ENCODE data around the gene CCDC171.
"Not testable (repeated sequence)": the region's sequence is repeated elsewhere in the genome, so short reads cannot be mapped to it uniquely, and the experiment has no call there.

CCDC171 gene

DNA sequence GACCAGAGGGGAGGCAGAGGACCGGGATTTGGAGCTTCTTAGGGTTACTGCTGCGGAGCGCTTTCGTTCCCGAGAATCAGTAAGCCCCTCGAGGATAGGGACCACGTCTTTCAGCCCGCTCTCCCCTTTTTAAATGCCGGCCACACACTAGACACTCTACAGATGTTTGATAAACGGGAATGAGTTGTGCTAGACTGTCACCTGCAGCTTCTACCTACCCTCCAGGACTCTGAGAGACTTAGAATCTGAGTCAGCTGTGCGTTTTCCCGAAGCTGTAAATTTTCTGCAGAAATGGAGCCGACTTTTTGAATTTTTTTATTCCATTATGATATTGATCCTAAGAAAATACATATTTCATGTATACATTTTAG lies 670 bp downstream of the CCDC171 start:
- no peak for DNase-seq (ENCODE audit: low read depth in 3 of 3)

DNA sequence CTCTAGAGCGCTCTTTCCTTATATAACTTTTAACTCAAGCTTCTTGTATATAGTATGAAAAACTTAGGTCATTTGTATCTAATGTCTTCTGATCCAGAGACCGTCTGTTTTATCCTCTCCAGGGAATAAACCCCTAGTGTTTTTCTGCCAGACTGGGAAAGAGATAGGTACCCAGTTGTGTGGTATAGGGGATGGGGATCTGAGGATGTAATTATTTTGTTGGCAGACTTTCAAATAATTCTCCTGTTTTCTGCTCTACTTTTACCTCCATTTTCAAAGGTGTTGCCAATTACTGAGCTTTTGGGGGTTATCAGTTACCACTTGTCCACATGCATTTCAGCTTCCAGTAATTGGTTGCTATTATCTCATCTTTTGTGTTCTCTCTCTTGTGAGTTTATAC lies 17.9 kb downstream of the CCDC171 start:
- no peak for DNase-seq (ENCODE audit: low read depth in 3 of 3)

DNA sequence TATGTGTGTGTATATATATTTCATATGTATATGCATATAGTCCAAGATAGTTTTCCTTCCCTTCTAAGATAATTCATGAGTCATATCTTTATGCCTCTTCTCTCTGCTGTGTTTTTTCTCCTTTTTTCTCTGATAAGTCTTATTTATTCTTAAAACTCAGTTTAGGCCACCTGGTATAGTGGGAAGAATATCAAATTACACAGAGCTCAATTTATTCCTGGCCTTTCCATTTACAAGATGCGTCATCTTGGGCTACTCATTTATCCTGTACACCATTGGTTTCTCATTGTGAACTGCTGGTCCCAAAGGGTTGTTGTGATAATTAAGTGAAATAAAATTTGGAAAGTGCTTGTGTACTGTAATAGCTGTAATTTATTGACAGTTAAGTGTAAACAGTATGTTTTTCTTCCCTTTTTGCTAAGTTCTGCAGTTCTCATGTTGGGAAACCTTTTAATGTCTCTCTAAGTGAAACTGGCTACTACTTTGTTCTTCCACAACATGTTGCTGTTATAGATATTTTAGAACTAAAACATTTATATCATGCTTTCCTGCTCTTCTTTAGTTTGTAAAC lies 19.4 kb downstream of the CCDC171 start:
- DNase-seq (ENCODE audit: low read depth in 3 of 3) = no peak

DNA sequence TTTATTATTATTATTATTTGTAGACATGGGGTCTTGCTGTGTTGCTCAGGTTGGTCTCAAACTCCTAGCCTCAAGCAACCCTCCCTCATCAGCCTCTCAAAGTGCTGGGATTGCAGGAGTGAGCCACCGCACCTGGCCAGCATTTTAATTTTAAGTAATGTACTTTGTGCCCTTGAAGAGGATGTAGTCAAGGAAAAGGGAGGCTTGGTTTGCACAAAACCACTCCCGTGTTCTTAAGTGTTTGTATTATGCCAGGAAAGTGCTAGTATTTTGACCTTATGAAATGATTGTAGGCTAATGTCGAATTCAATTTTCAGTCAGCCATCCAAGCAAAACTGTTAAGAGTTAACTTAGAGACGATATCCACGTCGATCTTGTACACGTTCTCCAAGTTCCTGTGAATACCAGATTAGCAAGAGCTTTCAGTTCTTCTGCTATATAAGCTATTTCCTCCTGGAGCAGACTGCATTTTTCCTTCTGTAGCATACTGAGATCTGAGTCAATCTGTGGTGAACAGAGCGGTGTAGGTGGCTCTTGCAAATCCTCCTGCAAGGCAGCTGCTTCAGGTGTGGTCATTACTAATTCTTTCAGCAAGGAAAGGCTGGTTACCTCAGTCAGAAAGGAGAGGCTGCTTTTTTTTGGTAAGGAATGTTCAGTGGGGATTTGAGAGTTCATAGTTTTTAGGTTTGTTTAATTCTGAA lies 23.7 kb downstream of the CCDC171 start:
- DNase-seq (ENCODE audit: low read depth in 3 of 3) = no peak

DNA sequence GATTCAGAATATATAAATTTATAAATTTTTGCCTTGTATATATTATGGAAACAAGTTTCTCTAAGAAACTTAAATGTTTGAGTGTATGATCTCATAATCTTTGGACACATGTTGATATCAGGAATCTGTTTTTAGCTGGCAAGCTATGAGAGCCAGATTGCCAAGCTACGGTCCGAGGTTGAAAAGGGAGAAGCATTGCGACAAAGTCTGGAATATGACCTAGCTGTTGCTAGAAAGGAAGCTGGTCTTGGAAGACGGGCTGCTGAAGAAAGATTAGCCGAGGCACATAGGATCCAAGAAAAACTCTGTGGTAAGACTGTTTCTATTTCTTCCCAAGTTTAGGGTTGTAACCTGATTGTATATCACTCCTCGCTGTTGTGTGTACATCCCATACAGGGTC lies 25.9 kb downstream of the CCDC171 start:
- DNase-seq (ENCODE audit: low read depth in 3 of 3) = no peak

DNA sequence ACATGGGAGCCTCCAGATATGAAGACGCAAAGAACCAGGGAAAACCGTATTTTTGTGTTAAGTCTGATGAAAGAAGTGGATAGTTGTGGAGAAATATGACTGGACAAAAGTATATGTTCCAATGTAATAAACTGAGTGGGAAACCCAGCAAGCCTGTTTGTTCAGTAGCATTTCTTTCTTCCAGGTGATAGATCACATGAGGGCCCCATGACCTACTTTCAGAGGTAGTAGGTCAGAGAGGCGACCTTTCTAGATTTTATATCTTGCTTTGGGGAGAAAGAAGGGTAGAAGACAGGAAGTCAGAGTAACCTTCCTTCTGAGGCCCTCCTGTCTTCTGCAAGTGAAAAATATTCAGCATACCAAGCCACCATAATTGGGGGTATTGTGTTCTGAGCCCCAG lies 31.5 kb downstream of the CCDC171 start:
- DNase-seq (ENCODE audit: low read depth in 3 of 3) = no peak

DNA sequence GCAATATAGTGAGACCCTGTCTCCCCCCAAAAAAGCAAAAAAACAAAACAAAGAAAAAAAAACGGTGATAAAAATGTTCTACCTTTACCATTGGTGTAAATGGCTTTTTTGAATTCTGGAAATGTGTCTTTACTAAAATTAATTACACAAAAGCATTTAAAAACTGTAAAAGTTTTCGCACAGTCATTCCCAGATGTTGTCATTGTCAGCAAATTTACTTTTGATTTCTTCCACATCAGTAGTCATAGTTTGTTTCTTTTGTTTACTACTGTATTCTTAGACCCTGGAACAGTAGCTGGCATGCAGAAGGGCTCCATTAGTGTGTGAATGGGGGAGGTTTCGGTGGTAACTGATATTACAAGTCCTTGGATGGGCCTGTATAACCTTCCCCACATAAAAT lies 39.5 kb downstream of the CCDC171 start:
- no peak for DNase-seq (ENCODE audit: low read depth in 3 of 3)

DNA sequence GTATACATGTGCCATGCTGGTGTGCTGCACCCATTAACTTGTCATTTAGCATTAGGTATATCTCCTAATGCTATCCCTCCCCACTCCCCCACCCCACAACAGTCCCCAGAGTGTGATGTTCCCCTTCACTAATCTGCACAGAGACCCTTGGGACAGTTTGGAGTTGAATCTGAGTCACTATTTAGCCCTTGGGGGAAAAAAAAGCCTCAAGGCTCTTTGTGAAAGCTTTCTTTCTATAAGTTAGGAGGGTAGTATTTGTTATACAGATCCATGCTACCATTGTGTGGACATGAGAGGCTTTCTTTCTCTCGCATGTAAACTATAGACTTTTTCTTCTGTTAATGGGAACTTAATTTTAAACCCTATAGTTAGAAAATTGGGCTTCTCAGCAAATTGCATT lies 40.1 kb downstream of the CCDC171 start:
- not testable (repeated sequence) for DNase-seq (ENCODE audit: low read depth in 3 of 3)

DNA sequence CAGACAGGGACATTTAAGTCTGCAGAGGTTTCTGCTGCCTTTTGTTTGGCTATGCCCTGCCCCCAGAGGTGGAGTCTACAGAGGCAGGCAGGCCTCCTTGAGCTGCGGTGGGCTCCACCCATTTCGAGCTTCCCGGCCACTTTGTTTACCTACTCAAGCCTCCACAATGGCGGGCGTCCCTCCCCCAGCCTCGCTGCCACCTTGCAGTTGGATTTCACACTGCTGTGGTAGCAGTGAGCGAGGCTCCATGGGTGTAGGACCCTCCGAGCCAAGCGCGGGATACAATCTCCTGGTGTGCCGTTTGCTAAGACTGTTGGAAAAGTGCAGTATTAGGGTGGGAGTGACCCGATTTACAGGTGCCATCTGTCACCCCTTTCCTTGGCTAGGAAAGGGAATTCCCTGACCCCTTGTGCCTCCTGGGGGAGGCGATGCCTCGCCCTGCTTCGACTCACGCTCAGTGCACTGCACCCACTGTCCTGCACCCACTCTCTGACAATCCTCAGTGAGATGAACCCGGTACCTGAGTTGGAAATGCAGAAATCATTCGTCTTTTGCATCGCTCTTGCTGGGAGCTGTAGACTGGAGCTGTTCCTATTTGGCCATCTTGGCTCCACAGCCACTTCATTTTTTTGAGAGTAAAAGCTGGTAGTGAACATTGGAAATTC lies 48.0 kb downstream of the CCDC171 start:
- not testable (repeated sequence) for DNase-seq (ENCODE audit: low read depth in 3 of 3)

DNA sequence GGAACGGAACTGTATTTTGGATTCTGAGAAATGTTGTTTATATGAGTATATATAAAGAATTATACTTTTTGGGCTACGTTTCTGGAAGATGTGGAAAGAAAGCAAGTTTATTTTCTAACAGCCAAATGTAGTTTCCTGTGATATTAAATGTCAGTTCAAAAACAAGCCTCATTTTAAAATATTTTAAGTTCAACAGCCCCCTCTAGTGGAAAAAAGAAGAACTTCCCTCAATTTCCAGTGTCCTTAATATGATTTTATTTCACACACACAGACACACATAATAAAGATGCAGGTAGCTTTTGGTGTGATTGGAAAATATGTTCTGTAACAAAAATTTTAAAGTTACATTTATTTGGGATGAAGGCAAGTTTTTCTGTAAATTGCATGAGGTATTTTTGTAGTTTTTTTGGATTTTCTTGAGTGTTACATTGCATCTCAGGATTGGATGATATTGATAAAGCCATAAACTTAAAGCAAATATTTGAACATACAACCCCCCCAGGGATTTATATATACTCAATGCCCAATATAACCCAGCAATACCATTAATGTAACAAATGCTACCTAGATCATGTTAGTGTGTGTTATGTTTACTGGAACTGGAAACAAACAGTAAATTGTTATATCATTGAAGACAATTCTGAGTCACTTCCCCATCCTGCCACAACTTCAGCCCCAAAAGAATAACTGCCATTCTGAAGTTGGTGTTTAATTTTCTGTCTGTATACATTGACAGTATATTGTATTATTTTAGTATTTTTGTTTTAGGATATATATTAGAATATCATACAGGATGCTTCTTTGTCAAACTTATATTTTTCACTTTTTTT lies 54.0 kb downstream of the CCDC171 start:
- no peak for DNase-seq (ENCODE audit: low read depth in 3 of 3)

DNA sequence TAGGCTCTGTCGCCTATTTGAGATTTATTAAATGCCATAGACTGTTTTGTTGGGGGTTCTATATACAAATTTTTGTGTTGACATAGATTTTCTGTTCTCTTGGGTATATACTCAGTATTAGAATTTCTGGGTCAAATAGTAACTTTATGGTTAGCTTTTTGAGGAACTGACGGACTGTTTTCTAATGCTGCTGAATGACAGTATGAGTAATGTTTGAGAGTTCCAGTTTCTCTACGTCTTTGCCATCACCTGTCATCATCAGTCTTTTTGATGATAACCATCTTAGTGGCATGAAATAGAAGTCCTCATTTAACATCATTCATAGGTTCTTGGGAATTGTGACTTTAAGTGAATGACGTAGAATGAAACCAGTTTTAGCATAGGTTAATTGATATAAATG lies 60.1 kb downstream of the CCDC171 start:
- no peak for DNase-seq (ENCODE audit: low read depth in 3 of 3)

DNA sequence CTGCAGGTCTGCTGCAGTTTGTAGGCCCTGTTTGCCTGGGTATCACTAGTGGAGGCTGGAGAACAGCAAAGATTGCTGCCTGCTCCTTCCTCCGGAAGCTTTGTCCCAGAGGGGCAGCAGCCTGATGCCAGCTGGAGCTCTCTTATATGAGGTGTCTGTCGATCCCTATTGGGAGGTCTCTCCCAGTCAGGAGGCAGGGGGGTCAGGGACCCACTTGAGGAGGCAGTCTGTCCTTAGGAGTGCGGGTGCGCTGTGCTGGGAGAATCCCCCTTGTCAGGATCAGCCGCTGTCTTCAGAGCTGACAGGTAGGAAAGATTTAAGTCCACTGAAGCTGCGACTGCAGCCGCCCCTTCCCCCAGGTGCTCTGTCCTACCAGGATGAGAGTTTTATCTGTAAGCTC lies 64.9 kb downstream of the CCDC171 start:
- DNase-seq (ENCODE audit: low read depth in 3 of 3) = no peak

DNA sequence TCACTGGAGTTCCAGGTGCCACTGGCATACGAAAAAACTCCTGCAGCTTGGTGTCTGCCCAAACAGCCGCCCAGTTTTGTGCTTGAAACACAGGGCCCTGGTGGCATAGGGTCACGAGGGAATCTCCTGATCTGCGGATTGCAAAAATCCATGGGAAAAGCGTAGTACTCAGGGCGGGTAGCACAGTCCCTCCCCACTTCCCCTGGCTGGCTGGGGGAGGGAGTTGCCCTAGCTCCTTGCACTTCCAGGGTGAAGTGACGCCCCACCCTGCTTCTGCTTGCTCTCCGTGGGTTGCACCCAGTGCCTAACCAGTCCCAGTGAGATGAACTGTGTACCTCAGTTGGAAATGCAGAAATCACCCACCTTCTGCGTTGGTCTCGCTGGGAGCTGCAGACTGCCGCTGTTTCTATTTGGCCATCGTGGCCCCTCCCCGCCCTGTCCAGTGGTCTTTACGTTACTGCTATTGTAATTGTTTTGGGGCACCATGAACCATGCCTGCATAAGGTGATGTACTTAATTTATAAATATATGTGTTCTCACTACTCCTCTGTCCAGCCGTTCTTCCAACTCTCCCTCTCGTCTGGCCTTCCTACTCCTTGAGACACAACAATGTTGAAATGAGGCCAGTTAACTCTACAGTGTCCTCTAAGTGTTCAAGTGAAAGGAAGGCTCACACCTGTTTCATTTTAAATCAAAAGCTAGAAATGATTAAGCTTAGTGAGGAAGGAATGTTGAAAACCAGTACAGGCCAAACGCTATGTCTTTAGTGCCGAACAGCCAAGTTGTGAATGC lies 65.9 kb downstream of the CCDC171 start:
- DNase-seq (ENCODE audit: low read depth in 3 of 3) = no peak

DNA sequence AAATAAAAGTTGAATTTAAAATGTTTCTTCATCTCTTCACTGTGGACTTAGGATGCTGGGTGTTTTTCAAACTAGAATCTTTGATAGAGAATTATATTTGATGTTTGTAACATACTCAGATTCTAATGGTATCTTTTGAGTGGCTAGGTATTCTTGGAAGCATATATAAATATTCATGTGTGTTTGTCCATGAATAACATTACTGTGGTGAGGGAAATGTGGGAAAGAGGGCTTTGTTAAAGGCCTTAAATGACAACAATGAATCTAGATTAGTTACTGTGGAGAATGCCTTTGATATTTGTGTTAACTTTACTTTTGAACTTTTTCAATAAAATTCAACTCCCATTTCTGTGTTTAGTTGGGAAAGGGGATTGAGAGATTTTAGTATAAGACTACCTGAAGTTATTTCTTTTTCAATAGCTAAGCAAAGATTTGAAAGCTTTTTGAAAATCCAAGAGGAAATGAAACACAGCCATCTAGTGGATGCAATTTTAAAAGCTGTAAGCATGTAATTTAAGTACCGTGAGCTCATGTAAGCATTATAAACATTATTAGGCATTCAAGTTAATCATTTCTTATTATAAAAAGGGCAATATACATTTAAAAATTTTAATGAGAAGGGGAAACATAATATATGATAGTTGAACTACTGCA lies 69.6 kb downstream of the CCDC171 start:
- DNase-seq (ENCODE audit: low read depth in 3 of 3) = no peak

DNA sequence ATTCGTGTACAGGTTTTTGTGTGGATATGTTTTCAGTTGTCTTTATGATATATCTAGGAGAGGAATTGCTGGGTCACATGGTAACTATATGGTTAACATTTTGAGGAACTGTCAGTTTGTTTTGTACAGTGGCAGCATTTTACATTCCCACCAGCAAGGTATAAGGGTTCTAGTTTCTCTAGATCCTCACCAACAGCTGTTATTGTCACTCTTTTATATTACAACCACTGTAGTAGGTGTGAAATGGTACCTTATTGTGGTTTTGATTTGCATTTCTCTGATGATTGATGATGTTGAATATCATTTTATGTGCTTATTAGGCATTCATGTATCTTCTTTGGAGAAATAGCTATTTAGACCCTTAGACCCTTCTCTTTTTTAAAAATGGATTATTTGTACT lies 82.9 kb downstream of the CCDC171 start:
- DNase-seq (ENCODE audit: low read depth in 3 of 3) = no peak

DNA sequence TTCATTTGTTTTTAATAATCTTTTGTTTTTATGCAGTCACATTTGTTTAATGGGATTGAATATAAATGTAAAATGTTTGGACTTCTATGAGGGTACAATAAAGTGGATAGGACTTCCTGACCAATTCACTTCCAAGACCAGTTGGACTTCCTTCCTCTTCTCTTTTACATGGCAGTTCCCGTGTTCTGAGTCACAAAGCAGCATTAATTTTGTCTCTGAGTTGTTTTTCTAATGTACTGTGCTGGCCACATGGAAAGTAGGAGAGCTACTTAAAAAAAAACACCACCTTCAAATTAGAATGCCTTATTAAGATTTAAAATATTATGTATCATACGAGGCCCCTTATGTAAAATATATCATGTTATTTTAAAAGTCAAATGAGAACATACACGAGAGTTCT lies 87.3 kb downstream of the CCDC171 start:
- DNase-seq (ENCODE audit: low read depth in 3 of 3) = no peak

DNA sequence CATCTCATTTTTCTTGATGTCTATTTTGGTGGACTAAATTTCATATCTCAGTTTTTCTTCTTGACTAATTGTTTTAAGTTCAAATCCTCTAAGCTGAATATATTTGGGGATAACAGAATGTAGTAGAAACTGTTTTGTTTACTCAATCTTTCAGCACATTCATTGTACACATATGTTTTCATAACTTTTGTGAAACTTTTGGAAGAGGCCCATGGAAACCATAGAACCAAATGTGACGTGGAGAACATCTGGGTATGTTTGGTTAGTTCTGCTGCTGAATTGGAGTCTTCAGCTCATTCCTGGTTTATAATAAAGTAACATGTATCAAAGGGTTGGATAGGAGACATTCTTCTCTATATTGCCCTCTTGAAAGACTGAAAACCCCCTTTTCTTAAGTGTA lies 88.4 kb downstream of the CCDC171 start:
- DNase-seq (ENCODE audit: low read depth in 3 of 3) = no peak

DNA sequence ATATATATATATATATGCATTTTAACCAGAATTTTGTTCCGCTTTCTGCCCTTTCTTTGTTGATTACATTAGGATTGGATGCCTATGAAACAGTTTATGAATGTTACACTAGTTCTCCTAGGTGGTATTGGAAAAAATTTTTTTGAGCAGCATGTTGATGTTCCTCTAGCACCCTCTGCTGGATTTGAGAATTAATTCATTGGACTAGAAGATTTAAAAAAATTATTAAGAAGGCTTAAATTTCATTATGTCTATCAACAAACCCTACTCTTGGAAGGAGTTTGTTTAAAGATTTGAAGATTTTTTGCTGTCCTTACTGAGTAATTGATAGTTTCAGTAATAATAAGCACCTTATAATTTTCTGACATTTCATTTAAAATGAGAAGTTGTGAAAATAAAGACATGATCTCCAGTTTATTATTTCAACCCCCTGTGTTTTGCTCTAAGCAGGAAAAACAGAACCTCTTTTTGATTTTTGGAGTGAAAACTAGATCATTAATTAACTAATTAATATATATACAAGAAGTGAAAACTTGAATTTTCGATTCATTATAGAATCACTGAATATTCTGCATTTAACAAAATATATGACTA lies 89.6 kb downstream of the CCDC171 start:
- no peak for DNase-seq (ENCODE audit: low read depth in 3 of 3)

DNA sequence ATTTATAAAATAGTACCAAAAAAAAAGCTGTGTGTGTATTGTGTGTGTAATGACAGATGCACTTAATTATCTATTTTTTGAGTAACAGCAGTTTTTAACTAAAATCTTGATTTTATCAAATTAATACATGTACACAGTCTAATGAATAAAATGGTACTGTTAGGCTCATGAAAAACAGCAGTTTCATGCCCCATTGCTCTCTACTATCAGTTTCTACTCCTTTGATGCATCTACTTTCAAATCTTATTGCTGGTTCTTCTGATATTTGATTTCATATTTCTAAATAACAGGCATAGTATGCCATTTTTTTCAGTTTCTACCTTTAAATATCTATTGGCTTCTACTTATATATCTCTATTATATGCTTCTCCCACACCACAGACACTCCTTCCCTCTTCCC lies 117.4 kb downstream of the CCDC171 start:
- DNase-seq (ENCODE audit: low read depth in 3 of 3) = no peak

DNA sequence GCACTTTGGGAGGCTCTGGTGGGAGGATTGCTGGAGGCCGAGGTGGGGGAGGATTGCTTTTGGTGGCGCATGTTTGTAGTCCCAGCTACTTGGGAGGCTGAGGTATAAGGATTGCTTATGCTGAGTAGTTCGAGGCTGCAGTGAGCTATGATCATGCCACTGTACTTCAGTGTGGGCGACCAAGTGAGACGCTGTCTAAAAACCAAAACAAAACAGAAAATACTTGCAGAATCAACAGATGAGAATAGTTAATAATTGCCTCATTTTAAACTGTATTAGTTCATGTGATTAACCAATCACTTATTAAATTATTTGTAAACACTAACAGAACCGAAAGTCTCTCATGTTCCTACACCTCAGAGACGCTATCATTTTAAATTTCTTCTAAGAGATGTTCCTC lies 118.1 kb downstream of the CCDC171 start:
- DNase-seq (ENCODE audit: low read depth in 3 of 3) = no peak

DNA sequence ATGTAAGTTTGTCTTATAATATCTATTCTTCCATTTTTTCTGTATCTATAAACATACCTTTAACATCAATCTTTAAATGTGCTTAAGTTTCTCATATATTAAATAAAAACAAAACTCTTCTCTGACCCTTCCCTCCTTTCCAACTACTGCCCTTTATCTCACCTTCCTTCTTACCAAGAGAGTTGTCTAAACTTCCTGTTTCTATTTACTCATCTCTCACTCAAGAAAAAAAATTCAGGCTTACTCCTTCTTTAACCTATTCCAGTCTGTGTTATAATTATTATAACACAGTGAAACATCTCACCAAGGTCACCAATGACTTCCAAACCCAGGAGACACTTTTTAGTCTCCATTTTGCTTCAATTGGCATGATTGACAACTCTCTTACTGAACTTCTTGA lies 140.9 kb downstream of the CCDC171 start:
- DNase-seq (ENCODE audit: low read depth in 3 of 3) = no peak

Measured in stimulated activated CD4-positive, alpha-beta T cell treated with anti-CD3 and anti-CD28 coated beads, TNF-alpha, amount 100 ng/mL, for 4 hours (primary cell).